Nephron (organoid): ENCODE measurements around the gene AVL9.

Experiments
- H3K27ac Mint-ChIP-seq, 3 experiments: 2 replicates each; pipeline ENCODE4 v1.8.0; 2020; ENCODE audit warnings: mixed read lengths in 3 of 3, mild to moderate bottlenecking in 2 of 3, moderate library complexity in 1 of 3
- H3K27me3 Mint-ChIP-seq: 2 replicates; pipeline ENCODE4 v1.8.0; 2021; ENCODE audit warnings: low read depth, mild to moderate bottlenecking, moderate library complexity, mixed read lengths
- H3K36me3 Mint-ChIP-seq: 2 replicates; pipeline ENCODE4 v1.8.0; 2020; ENCODE audit warnings: low read depth, mixed read lengths
- H3K4me1 Mint-ChIP-seq: 2 replicates; pipeline ENCODE4 v1.8.0; 2020; ENCODE audit warnings: mixed read lengths
- H3K4me3 Mint-ChIP-seq, 3 experiments: 2 replicates each; pipeline ENCODE4 v1.8.0; 2020; ENCODE audit warnings: mild to moderate bottlenecking in 3 of 3, mixed read lengths in 3 of 3, moderate library complexity in 2 of 3
- H3K9me3 Mint-ChIP-seq: 2 replicates; pipeline ENCODE4 v1.8.0; 2020; ENCODE audit warnings: mixed read lengths
- TF ChIP-seq, protein P1 (sequence below), 3 experiments: fragments of 200-600 bp; sonication (generic); IDR thresholded peaks; one replicate each; pipeline ENCODE4 v1.5.0; 2021; ENCODE audit warnings: antibody characterized with exemption in 3 of 3; ENCODE audit not compliant: unreplicated experiment in 3 of 3

Gene AVL9

DNA sequence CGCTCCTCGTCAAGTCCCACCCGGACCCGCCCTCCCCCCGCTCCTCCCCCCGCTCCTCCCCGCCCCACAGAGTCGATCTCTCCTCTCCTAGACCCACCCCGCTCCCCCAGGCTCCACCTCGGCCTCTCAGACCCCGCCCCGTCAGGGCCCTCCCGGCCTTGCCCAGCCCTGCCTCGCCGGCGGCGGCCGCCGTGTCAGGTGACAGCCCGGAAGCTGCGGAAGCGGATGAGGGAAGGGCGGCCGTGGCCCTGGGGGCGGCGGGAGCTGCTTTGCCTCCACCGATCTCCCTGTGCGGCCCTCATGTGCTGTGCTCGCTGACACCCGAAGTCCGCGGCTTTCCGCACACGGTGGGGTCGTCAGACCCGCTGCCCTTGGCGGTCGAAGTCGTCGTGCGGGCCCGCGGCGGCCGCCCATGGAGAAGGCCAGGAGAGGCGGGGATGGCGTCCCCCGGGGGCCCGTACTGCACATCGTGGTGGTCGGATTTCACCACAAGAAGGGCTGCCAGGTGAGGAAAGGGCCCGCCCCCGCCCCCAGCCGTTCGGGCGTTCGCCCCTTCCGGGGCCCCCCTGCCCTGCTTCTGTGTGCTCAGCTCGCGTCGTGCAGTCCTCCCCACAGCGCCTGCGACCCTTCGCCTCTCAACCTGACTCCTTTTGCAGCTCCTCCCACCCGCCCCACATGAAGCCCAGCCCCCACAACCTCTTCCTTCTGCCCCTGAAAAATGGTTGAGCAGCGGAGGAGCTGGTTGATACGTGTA, at the start of gene AVL9:
Gene AVL9 (plus strand): TSS at position 192 of the 754 bp plus-strand sequence. CDS start 221 bp downstream, at position 413.
- peaks cover 12% of the 10 kb centered on the region for H3K4me1 Mint-ChIP-seq
- no peaks in the 10 kb centered on the region for H3K9me3 Mint-ChIP-seq
- H3K4me3 Mint-ChIP-seq: peak within 1 kb of the TSS; percentile 94 to 95 (median 95)
- peaks cover 23% of the 10 kb centered on the region for H3K36me3 Mint-ChIP-seq
- no peaks in the 10 kb centered on the region for H3K27me3 Mint-ChIP-seq
- TF ChIP-seq, protein P1, sequence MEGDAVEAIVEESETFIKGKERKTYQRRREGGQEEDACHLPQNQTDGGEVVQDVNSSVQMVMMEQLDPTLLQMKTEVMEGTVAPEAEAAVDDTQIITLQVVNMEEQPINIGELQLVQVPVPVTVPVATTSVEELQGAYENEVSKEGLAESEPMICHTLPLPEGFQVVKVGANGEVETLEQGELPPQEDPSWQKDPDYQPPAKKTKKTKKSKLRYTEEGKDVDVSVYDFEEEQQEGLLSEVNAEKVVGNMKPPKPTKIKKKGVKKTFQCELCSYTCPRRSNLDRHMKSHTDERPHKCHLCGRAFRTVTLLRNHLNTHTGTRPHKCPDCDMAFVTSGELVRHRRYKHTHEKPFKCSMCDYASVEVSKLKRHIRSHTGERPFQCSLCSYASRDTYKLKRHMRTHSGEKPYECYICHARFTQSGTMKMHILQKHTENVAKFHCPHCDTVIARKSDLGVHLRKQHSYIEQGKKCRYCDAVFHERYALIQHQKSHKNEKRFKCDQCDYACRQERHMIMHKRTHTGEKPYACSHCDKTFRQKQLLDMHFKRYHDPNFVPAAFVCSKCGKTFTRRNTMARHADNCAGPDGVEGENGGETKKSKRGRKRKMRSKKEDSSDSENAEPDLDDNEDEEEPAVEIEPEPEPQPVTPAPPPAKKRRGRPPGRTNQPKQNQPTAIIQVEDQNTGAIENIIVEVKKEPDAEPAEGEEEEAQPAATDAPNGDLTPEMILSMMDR (IDR thresholded peaks at IDR 0.05; ENCODE audit: unreplicated experiment in 3 of 3): no peak
- peak within 1 kb of the TSS; percentile 91 to 96 (median 92) for H3K27ac Mint-ChIP-seq

DNA sequence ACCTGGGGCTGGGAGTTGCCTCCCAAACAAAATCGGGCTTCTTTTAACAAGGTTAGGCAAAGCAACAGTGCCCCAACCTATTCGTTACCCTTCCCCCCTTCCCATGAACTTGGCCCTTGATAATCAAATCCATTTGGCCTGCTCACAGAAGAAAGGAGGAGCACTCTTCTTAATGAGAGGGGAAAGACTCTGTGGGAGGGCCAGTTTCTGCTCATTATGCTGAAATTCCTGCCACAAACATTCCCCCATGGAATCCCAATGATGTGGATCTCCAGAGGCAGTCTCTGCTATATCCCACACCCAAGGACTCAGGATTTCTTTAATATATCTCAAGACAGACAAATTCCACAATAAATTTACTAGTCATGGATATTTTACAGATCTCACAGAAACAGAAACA, 48.1 kb upstream of the AVL9 start:
- Mint-ChIP-seq H3K27ac (no peak overlapping the region), H3K36me3 (no peaks in the 10 kb centered on the region)

DNA sequence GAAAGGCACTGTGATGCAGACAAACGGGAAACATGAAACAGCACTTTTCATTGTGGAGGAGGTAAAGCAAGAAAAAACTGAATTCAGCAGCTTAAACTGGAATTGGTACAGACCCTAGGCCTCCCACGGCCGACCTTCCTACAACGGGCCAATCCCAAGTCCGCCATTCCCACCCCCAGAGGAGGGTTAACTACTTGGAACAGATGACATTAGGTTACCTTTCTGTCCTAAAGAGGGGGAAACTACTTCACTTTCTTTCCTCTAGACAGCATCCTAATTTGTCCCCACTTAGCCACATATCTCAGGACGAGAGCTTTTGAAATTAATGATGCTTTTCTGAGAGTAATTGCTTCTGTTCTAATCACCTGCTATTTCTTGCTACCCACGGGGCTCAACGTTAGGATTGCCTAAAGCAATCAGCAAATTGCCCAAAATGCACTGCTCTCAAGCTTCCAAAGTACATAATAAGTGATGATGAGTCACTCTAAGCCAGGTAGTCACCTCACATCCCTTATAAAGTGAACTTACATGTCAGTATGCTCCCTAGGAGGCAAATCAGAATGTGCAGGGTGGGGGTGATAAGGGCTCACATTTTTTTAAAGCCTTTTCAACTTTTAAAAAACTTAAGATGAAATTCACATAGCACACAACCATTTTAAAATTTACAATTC, 41.8 kb upstream of the AVL9 start:
- H3K27ac Mint-ChIP-seq: no peak overlapping the region
- H3K36me3 Mint-ChIP-seq: no peaks in the 10 kb centered on the region
- TF ChIP-seq, protein P1 (IDR thresholded peaks at IDR 0.05; ENCODE audit: unreplicated experiment in 3 of 3): no peak
- H3K9me3 Mint-ChIP-seq: no peaks in the 10 kb centered on the region
- no peaks in the 10 kb centered on the region for H3K4me1 Mint-ChIP-seq
- H3K4me3 Mint-ChIP-seq: no peak overlapping the region
- H3K27me3 Mint-ChIP-seq: peaks cover 12% of the 10 kb centered on the region

More for the DNA sequence above, 48.1 kb upstream of the AVL9 start:
- H3K4me1 Mint-ChIP-seq: no peaks in the 10 kb centered on the region
- H3K9me3 Mint-ChIP-seq: no peaks in the 10 kb centered on the region
- TF ChIP-seq, protein P1 (IDR thresholded peaks at IDR 0.05; ENCODE audit: unreplicated experiment in 3 of 3): no peak
- peaks cover 12% of the 10 kb centered on the region for H3K27me3 Mint-ChIP-seq
- H3K4me3 Mint-ChIP-seq: no peak overlapping the region

DNA sequence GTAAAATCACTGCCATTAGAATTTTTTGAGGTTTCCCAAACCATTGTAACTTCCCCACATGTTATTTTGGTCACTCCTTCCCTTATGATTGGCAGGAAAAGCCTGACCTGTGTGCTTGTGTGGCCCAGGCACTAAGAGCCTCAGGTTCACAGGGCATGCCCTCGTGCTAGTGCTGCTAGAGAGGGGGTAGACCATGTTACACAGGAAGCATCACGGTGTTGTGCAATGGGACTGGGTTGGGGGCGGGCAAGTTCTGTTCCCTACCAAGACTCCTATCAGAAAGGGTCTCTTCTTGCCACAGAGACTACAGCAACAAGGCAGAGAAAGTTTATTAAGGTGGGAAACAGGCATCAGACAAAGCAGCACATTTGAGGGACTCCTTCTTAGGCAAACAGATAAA, 37.3 kb upstream of the AVL9 start:
- Mint-ChIP-seq H3K4me3 (no peak overlapping the region), H3K27ac (no peak overlapping the region)
- TF ChIP-seq, protein P1 (IDR thresholded peaks at IDR 0.05; ENCODE audit: unreplicated experiment in 3 of 3): no peak

DNA sequence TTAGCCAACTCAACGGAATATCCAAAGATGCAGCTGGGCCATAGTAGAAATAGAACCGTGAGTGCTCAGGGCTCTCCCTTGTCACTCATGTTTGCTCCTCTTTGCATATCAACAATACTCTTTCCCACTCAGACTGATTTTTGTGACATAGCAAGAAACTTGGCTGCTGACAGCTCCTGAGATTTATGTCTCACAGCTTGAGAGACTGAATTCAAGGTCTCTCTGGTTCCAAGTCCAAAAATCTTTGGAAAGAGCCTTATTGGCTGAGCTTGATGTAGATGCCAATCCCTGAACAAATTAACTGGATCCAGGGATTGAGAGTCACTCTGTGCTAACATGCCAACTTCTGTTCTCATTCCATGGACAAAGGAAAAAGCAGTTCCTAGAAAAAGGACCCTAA, 35.5 kb upstream of the AVL9 start:
- TF ChIP-seq, protein P1 (IDR thresholded peaks at IDR 0.05; ENCODE audit: unreplicated experiment in 3 of 3): no peak
- H3K9me3 Mint-ChIP-seq: no peaks in the 10 kb centered on the region
- H3K36me3 Mint-ChIP-seq: no peaks in the 10 kb centered on the region
- no peak overlapping the region for H3K27ac Mint-ChIP-seq
- H3K4me3 Mint-ChIP-seq: no peak overlapping the region
- H3K27me3 Mint-ChIP-seq: no peaks in the 10 kb centered on the region
- H3K4me1 Mint-ChIP-seq: peaks cover 16% of the 10 kb centered on the region

More for the DNA sequence above, 37.3 kb upstream of the AVL9 start:
- Mint-ChIP-seq H3K9me3 (no peaks in the 10 kb centered on the region), H3K27me3 (no peaks in the 10 kb centered on the region), H3K36me3 (no peaks in the 10 kb centered on the region), H3K4me1 (peaks cover 9% of the 10 kb centered on the region)
